ENCODE data around the gene PPP2R2B.

GRCh38 chr5:146586752-146587151 lies 291.8 kb downstream of the PPP2R2B start:
- no peak for TF ChIP-seq EZH2 (IDR thresholded peaks at IDR 0.05; ENCODE audit: low read length, unreplicated experiment)
- no peak for TF ChIP-seq CTCF (conservative IDR thresholded peaks at IDR 0.05; ENCODE audit: low read depth, low read length)
- no peak for TF ChIP-seq EZH2phosphoT487 (IDR thresholded peaks at IDR 0.05; ENCODE audit: borderline replicate concordance, low read length)

Data from PC-3 (cell line).